CD4-positive, alpha-beta memory T cell (primary cell): ENCODE data around the gene SFXN5. TPM values are rescaled to one million over a fixed set of nuclear protein-coding genes. Genes with fewer than 3 reads are reported as not detected.
A peak's percentile ranks its signal among the peaks of the same experiment; 100 is the strongest.

ENCODE experiments used
- CTCF ChIA-PET: fragments of 350-600 bp; sonication (Branson Sonifier 250); formaldehyde crosslinking; loops from one replicate; lab custom pipeline; 2021; ENCODE audit warnings: inconsistent platforms; ENCODE audit not compliant: partially characterized antibody; lab: Charles Lee
- POLR2A ChIA-PET: fragments of 350-600 bp; sonication (Branson Sonifier 250); formaldehyde crosslinking; loops from one replicate; lab custom pipeline; 2021; ENCODE audit not compliant: partially characterized antibody; lab: Charles Lee
- DNase-seq, 5 donors: peaks; one replicate each; pipeline versions ENCODE4 v3.0.0 to v3.0.0-alpha.2; 2020 to 2022; ENCODE audit warnings: mixed read lengths in 1 of 5
- H3K27ac ChIP-seq: one replicate; pipeline ENCODE4 v1.7.0; 2013; ENCODE audit warnings: low read depth, low read length
- H3K27me3 ChIP-seq: 2 replicates; pipeline ENCODE4 v1.7.0; 2013; ENCODE audit warnings: mild to moderate bottlenecking, low read length, moderate library complexity; ENCODE audit not compliant: insufficient read depth
- H3K36me3 ChIP-seq: 2 replicates; pipeline ENCODE4 v1.7.0; 2013; ENCODE audit warnings: mild to moderate bottlenecking, low read length, moderate library complexity; ENCODE audit not compliant: insufficient read depth
- H3K4me1 ChIP-seq: 2 replicates; pipeline ENCODE4 v1.7.0; 2013; ENCODE audit warnings: mild to moderate bottlenecking, low read length, moderate library complexity; ENCODE audit not compliant: insufficient read depth
- H3K4me3 ChIP-seq, 2 donors: one replicate each; pipeline ENCODE4 v1.7.0; 2013; ENCODE audit warnings: low read length in 2 of 2, mild to moderate bottlenecking in 1 of 2
- H3K9me3 ChIP-seq, 2 donors: one replicate each; pipeline ENCODE4 v1.7.0; 2013; ENCODE audit warnings: low read length in 2 of 2, control low read depth in 1 of 2; ENCODE audit not compliant: control insufficient read depth in 1 of 2
- H3K27ac Mint-ChIP-seq, 7 donors: one replicate each; pipeline ENCODE4 v1.8.0; 2020 to 2021; ENCODE audit warnings: mixed read lengths in 7 of 7, mild to moderate bottlenecking in 6 of 7, inconsistent platforms in 3 of 7, moderate library complexity in 3 of 7
- H3K27me3 Mint-ChIP-seq, 2 donors: one replicate each; pipeline ENCODE4 v1.8.0; 2020 to 2021; ENCODE audit warnings: mixed read lengths in 2 of 2
- H3K36me3 Mint-ChIP-seq, 2 donors: one replicate each; pipeline ENCODE4 v1.8.0; 2020 to 2021; ENCODE audit warnings: mixed read lengths in 2 of 2, inconsistent platforms in 1 of 2, mild to moderate bottlenecking in 1 of 2
- H3K4me1 Mint-ChIP-seq, 4 donors: one replicate each; pipeline ENCODE4 v1.8.0; 2020 to 2021; ENCODE audit warnings: mixed read lengths in 4 of 4, mild to moderate bottlenecking in 1 of 4
- H3K4me3 Mint-ChIP-seq, 8 donors: one replicate each; pipeline ENCODE4 v1.8.0; 2020 to 2021; ENCODE audit warnings: mixed read lengths in 8 of 8, mild to moderate bottlenecking in 7 of 8, moderate library complexity in 6 of 8, inconsistent platforms in 3 of 8
- H3K9me3 Mint-ChIP-seq, 8 donors: one replicate each; pipeline ENCODE4 v1.8.0; 2020 to 2021; ENCODE audit warnings: mixed read lengths in 8 of 8, mild to moderate bottlenecking in 5 of 8, inconsistent platforms in 3 of 8, moderate library complexity in 1 of 8
- intact Hi-C: fragments of 100-400 bp; cut with micrococcal nuclease; formaldehyde crosslinking; loops from one replicate; pipeline ENCODE4 v1.15.1; 2023
- polyA plus RNA-seq, 2 donors: library from polyadenylated mRNA; unstranded; fragments of 300-500 nt; fragmentation: Illumina TruSeq; gene quantifications; one replicate each; pipeline ENCODE4 v1.2.3, GENCODE V29; 2021
- total RNA-seq, 2 experiments: library from RNA; stranded (reverse); gene quantifications; one replicate each; pipeline ENCODE4 v1.2.3, GENCODE V29; 2021

SFXN5 gene
- total and polyA plus RNA-seq, 4 experiments from 2014 or later, result 0.95 to 10.0 (median 4.1) TPM

DNA sequence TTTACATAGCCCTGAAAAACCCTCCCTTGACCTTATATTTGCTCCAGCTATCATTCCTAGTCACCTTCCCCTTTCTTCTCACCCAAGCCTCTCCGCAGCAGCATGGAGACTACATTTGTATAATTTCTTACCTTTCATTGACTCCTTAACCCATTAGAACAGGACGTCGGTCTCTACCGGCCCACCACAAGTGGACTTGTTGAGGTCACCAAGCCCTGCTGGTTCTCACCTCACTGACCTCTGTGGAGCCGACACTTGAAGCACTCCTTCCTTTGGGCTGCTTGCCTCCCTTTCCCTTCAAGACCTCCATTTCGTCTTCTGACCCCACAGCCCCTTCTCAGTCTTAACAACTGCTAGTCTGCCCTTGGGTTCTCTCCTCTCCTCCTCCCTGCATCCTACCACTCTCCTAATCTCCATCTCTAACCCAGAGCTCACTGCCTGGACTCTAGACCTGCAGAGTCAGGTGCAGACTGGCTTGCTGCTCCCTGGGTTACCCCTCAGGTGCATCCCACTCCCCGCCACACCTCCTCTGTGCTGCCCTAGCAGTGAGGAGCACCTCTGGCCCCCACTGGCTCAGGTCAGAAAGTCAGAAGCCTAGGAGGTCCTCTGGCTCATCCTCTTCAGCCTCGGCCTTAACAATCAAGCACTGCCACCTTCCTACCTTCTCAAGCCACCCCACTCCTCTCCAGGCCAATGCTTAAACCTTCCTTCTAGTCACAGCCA lies 5.3 kb upstream of the SFXN5 start:
- Histone ChIP-seq H3K4me1 (peaks cover 4% of the 10 kb centered on the region), H3K36me3 (no peaks in the 10 kb centered on the region), H3K4me3 (no peak overlapping the region), H3K9me3 (no peaks in the 10 kb centered on the region), H3K27me3 (no peaks in the 10 kb centered on the region), H3K27ac (no peak overlapping the region)
- DNase-seq, result no peak
- intact Hi-C loops, result no loop called here
- H3K27me3 Mint-ChIP-seq, result no peaks in the 10 kb centered on the region
- no peak overlapping the region for H3K4me3 Mint-ChIP-seq
- H3K4me1 Mint-ChIP-seq, result peaks cover 3 to 18% (median 4%) of the 10 kb centered on the region in 4 donors
- H3K27ac Mint-ChIP-seq, result peak overlapping the region in 2 of 7 donors; percentile 7 to 82
- ChIA-PET CTCF (interaction anchor here (2.0 kb wide), 1 partner anchor 9 kb away, joined by 7 read pairs; no protein-coding TSS in a partner anchor), POLR2A (no interaction called here)
- no peaks in the 10 kb centered on the region for H3K9me3 Mint-ChIP-seq
- H3K36me3 Mint-ChIP-seq, result peaks cover 0 to 6% of the 10 kb centered on the region in 2 donors

DNA sequence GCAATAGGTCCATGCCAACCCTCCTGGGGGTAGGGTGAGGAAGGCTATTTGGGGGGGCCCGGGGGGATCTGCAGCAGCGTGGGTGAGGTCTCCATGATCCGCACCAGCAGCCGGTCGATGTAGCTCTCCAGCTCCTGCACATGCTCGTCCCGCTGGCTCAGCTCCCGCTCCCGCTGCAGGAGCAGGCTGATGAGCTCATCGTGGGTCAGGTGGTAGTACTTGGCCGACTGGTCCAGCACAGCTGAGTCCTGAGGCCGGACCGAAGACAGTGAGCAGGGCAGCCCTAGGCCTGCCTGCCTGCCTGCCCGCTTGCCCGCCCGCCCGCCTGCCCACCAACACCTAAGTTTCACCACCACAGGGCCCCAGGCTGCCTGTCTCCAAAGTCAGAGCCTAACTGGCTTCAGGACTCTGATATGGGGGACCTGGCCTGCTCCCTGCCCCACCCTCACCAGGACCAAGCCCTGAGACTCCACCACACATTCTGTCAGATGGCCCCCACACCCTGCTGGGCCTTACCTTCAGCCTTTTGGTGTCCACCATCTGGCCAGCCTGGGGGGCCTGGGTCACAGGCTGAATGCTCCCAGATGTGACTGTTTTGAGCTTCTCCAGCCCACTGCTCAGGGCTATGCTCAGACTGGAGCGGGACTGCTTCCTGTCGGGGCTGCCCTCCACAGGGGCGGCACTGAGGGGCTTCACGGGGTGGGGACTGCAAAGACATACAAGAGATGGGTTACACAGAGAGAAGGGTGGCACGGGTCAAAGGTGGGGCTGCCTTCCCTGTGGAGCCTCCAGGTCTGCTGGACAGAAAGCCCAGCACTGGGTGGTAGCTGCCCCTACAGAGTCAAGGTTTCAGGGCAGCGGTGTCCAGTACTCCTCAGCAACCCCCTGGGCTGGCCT lies 4.2 kb upstream of the SFXN5 start:
- no peak overlapping the region for H3K27ac ChIP-seq
- H3K9me3 Mint-ChIP-seq, result no peaks in the 10 kb centered on the region
- H3K36me3 Mint-ChIP-seq, result peaks cover 0 to 11% of the 10 kb centered on the region in 2 donors
- CTCF ChIA-PET, result interaction anchor here (2.0 kb wide), 2 partner anchors 10 kb away, joined by 7 to 8 read pairs; no protein-coding TSS in a partner anchor
- H3K9me3 ChIP-seq, result no peaks in the 10 kb centered on the region
- H3K4me1 Mint-ChIP-seq, result peaks cover 5 to 24% (median 7%) of the 10 kb centered on the region in 4 donors
- H3K27me3 ChIP-seq, result no peaks in the 10 kb centered on the region
- H3K4me3 ChIP-seq, result no peak overlapping the region
- no peaks in the 10 kb centered on the region for H3K27me3 Mint-ChIP-seq
- H3K27ac Mint-ChIP-seq, result peak overlapping the region in 2 of 7 donors; percentile 7 to 12
- peaks cover 6% of the 10 kb centered on the region for H3K4me1 ChIP-seq
- H3K4me3 Mint-ChIP-seq, result no peak overlapping the region
- H3K36me3 ChIP-seq, result no peaks in the 10 kb centered on the region
- intact Hi-C loops, result no loop called here
- no peak for DNase-seq
- POLR2A ChIA-PET, result no interaction called here

DNA sequence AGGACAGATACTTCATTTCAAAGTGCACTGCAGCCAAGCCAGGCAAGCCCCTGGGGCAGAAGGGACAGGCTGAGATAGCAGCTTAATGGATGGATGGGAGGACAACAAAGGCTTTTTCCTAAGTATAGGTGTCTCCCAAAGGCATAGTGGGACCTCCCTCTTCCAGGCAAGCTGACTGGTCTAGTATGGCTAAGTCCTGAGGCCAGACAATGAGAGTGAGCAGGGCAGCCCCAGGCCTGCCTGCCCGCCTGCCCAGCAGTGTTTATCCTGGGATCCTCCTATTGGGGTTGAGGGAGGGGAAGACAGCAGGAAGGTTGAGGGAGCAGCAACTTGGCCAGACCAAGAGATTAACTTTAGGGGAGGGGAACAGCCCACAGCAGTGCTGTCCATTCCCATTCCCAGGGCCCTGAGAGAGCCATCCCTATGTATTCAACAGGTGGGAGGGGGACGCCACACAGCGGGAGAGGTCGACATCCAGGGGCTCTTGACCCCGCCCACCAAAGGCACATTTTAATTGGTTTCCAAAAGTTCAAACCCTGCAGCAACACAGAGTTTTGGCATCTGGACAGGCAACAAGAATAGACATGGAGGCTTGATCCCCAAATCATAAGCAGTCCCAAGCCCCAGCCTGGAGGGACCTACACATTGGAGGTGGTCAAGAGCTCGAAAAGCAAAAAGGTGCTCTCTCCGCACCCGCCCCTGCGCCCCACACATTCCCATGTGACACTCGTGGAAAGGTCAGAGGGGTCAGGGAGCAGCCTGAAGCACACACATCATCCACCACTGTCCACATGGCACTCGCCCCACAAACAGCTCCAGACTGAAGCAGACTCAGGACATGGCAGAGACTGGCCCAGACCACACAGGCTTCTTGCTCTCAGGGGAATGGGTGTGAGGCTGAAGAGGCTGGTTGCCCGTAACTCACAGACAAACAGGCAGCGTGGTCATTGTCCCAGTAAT lies 2.9 kb upstream of the SFXN5 start:
- CTCF ChIA-PET, result interaction anchor here (2.0 to 2.6 kb wide), 2 partner anchors 11 to 103 kb away, joined by 8 to 15 read pairs; no protein-coding TSS in a partner anchor
- intact Hi-C loops, result loop anchor here (5.0 kb wide), 2 partner anchors 218 to 1318 kb away; partner anchors contain the start of gene EGR4

GRCh38 chr2:73072416-73072815 lies 904 bp upstream of the SFXN5 start:
- peaks cover 17 to 48% (median 20%) of the 10 kb centered on the region in 4 donors for H3K4me1 Mint-ChIP-seq
- intact Hi-C loops, result loop anchor here (5.0 kb wide), 2 partner anchors 220 to 1320 kb away; partner anchors contain the start of gene EGR4
- Histone ChIP-seq H3K27me3 (no peaks in the 10 kb centered on the region), H3K27ac (no peak overlapping the region), H3K9me3 (no peaks in the 10 kb centered on the region), H3K4me1 (peaks cover 14% of the 10 kb centered on the region), H3K36me3 (no peaks in the 10 kb centered on the region), H3K4me3 (no peak overlapping the region)
- ChIA-PET CTCF (interaction anchor here (1.4 to 2.6 kb wide), 3 partner anchors 10 to 105 kb away, joined by 4 to 15 read pairs (median 4); no protein-coding TSS in a partner anchor), POLR2A (no interaction called here)
- DNase-seq, result no peak
- peak overlapping the region; percentile 91 to 96 (median 94) for H3K4me3 Mint-ChIP-seq
- H3K27ac Mint-ChIP-seq, result peak overlapping the region; percentile 66 to 96 (median 92)
- peaks cover 0 to 1% of the 10 kb centered on the region in 2 donors for H3K27me3 Mint-ChIP-seq
- H3K9me3 Mint-ChIP-seq, result no peaks in the 10 kb centered on the region
- H3K36me3 Mint-ChIP-seq, result peaks cover 0 to 11% of the 10 kb centered on the region in 2 donors

More for the DNA sequence above, 2.9 kb upstream of the SFXN5 start:
- Histone ChIP-seq H3K27ac (no peak overlapping the region), H3K4me3 (no peak overlapping the region), H3K27me3 (no peaks in the 10 kb centered on the region), H3K4me1 (peaks cover 14% of the 10 kb centered on the region), H3K9me3 (no peaks in the 10 kb centered on the region), H3K36me3 (no peaks in the 10 kb centered on the region)
- POLR2A ChIA-PET, result no interaction called here
- DNase-seq, result no peak
- Mint-ChIP-seq H3K9me3 (no peaks in the 10 kb centered on the region), H3K27ac (peak overlapping the region in 1 of 7 donors; percentile 25), H3K4me3 (no peak overlapping the region), H3K36me3 (peaks cover 0 to 11% of the 10 kb centered on the region in 2 donors), H3K27me3 (peaks cover 0 to 1% of the 10 kb centered on the region in 2 donors), H3K4me1 (peaks cover 14 to 35% (median 15%) of the 10 kb centered on the region in 4 donors)

GRCh38 chr2:73072129-73072395 lies 550 bp upstream of the SFXN5 start:
- intact Hi-C loops, result loop anchor here (5.0 kb wide), 2 partner anchors 220 to 1320 kb away; partner anchors contain the start of gene EGR4
- Histone ChIP-seq H3K27me3 (no peaks in the 10 kb centered on the region), H3K9me3 (no peaks in the 10 kb centered on the region), H3K4me1 (peaks cover 14% of the 10 kb centered on the region), H3K36me3 (no peaks in the 10 kb centered on the region), H3K27ac (peak overlapping the region; percentile 65), H3K4me3 (peak overlapping the region; percentile 88 to 90)
- ChIA-PET CTCF (interaction anchor here (1.4 to 2.6 kb wide), 5 partner anchors 10 to 141 kb away, joined by 4 to 15 read pairs (median 4); no protein-coding TSS in a partner anchor), POLR2A (interaction anchor here (1.4 to 2.0 kb wide), 4 partner anchors 39 to 162 kb away, joined by 3 to 17 read pairs (median 8); partner anchors contain the start of genes CCT7, PRADC1 and RAB11FIP5)
- Mint-ChIP-seq H3K27me3 (peaks cover 0 to 1% of the 10 kb centered on the region in 2 donors), H3K4me1 (peaks cover 17 to 48% (median 20%) of the 10 kb centered on the region in 4 donors), H3K9me3 (no peaks in the 10 kb centered on the region), H3K36me3 (peaks cover 0 to 11% of the 10 kb centered on the region in 2 donors), H3K4me3 (peak overlapping the region; percentile 91 to 96 (median 94)), H3K27ac (peak overlapping the region; percentile 66 to 96 (median 92))
- peak in 1 of 5 donors; percentile 11 for DNase-seq
